ENCODE results near the gene ARHGDIA.

Gene ARHGDIA

DNA sequence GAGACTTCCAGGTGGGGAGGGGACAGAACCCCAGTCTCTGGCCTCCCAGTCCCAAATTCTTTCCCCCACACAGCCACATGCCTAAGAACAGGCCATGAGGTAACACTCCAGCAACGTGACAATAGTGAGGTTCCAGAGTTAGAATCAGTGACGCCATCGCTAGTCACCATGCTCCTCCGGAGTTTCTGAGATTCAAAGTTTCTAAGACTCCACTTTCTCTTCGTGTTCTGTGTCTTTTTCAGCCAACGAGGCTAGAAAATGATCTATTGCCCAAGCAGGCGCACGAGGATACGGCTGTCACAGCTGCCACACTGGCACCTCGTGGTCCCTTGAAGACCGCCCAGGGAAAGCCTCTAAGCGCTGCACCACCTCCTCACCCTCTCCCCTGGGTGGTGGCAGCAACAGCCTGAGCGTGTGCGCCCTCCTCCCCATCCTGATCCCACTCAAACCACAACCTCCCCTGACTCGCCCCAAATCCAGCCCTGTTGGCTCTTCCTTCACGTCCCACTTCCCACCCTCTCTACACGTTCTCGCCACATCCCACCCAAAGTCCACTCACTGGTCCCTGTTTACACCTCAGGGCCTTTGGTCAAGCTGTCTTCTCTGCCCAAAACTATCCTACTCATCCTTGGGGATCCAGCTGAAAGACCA, 39.1 kb downstream of the ARHGDIA start:
- TF ChIP-seq, protein P1, sequence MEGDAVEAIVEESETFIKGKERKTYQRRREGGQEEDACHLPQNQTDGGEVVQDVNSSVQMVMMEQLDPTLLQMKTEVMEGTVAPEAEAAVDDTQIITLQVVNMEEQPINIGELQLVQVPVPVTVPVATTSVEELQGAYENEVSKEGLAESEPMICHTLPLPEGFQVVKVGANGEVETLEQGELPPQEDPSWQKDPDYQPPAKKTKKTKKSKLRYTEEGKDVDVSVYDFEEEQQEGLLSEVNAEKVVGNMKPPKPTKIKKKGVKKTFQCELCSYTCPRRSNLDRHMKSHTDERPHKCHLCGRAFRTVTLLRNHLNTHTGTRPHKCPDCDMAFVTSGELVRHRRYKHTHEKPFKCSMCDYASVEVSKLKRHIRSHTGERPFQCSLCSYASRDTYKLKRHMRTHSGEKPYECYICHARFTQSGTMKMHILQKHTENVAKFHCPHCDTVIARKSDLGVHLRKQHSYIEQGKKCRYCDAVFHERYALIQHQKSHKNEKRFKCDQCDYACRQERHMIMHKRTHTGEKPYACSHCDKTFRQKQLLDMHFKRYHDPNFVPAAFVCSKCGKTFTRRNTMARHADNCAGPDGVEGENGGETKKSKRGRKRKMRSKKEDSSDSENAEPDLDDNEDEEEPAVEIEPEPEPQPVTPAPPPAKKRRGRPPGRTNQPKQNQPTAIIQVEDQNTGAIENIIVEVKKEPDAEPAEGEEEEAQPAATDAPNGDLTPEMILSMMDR (IDR thresholded peaks at IDR 0.05; ENCODE audit: low read depth, low read length, missing control alignments), result no peak
- H3K4me3 ChIP-seq (ENCODE audit: low read depth, low read length), result peak overlapping the region; percentile 85
- no peak for DNase-seq (ENCODE audit: low read depth)

DNA sequence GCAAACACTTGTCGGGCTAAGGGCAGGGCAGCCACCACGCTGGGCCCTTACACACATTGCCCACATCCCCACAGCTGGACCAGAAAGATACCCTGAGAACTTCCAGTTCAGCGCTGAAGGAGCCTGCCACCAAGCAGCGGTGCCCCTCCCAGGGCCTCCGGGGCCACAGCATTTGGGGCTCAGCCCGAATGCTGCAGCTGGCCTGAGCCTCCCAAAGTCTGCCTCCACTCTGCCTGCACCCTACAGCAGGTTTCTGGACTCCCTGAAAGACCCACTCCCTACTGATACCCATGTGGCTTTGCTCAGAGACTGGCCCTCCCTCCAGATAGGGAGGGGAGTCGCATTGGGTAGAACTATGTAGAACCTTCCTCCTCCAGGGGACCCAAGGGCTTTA, 39.6 kb downstream of the ARHGDIA start:
- DNase-seq (ENCODE audit: low read depth), result no peak
- TF ChIP-seq, protein P1 (IDR thresholded peaks at IDR 0.05; ENCODE audit: low read depth, low read length, missing control alignments), result no peak
- H3K4me3 ChIP-seq (ENCODE audit: low read depth, low read length), result peak overlapping the region; percentile 85

DNA sequence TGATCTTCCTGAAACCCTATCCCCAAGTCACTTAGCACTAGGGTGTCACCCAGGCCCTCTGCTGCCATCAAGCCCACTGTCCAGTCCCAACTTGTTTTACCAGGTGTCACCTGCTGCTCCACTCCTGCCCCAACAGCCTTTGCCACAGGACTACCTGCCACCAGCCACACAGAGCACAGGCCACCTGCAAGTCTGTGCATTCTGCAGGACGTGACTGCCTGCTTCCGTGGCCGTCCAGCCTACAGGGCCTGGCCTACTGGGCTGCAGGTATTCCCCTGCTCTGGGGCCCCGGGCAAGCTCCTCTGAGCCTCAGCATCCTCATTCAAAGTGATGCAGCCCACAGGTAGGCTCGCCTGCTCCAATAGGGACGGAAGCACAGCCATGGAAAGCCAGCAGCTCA, 41.3 kb downstream of the ARHGDIA start:
- TF ChIP-seq, protein P1 (IDR thresholded peaks at IDR 0.05; ENCODE audit: low read depth, low read length, missing control alignments), result no peak
- no peak for DNase-seq (ENCODE audit: low read depth)

DNA sequence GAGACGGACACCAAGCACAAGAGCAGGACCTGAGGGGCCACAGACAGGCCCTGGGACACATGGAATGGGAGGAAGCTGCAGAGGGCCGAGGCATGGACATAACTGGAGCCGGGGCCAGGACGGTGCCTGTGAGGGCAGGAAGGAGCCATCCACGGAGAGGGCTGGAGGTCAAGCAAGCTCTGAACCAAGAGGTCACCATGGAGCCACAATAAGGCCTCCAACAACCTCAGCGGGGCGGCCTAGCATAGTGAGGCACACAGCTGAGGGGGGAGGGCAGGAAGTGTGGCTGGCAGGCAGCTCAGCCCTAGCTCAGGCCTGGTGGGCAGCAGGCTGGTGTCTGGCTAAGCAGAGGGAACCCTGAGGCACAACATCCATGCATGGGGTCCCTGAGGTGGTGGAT, 42.5 kb downstream of the ARHGDIA start:
- no peak overlapping the region for H3K4me3 ChIP-seq (ENCODE audit: low read depth, low read length)
- TF ChIP-seq, protein P1 (IDR thresholded peaks at IDR 0.05; ENCODE audit: low read depth, low read length, missing control alignments), result no peak
- no peak for DNase-seq (ENCODE audit: low read depth)

More for the DNA sequence above, 41.3 kb downstream of the ARHGDIA start:
- no peak overlapping the region for H3K4me3 ChIP-seq (ENCODE audit: low read depth, low read length)

DNA sequence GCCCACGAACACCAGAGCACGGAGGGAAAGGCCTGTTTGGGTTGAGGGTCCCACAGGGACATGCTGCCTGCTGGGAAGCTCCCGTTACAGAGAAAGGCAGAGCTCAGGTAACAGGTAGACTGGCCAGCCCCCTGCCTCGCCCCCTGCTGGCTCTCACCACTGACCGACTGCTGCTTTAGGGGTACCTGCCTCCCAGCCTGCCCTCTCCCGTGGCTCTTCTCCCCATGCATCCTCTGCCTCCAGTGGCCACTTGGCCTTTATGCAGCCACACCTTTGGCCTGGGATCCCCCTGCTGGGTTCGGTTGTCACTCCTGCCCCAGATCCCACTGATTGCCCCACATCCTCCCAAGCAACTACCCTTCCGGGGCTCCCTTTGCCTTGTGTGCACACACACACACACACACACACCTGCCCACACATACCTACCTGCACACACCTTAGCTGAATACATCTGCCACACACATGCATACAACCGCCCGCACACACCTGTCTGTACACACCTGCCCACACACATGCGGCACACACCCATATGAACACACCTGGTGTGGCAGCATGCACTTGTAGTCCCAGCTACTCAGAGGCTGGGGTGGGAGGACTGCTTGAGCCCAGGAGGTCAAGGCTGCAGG, 45.2 kb downstream of the ARHGDIA start:
- no peak for DNase-seq (ENCODE audit: low read depth)
- H3K4me3 ChIP-seq (ENCODE audit: low read depth, low read length), result no peak overlapping the region
- TF ChIP-seq, protein P1 (IDR thresholded peaks at IDR 0.05; ENCODE audit: low read depth, low read length, missing control alignments), result peak; percentile 6

DNA sequence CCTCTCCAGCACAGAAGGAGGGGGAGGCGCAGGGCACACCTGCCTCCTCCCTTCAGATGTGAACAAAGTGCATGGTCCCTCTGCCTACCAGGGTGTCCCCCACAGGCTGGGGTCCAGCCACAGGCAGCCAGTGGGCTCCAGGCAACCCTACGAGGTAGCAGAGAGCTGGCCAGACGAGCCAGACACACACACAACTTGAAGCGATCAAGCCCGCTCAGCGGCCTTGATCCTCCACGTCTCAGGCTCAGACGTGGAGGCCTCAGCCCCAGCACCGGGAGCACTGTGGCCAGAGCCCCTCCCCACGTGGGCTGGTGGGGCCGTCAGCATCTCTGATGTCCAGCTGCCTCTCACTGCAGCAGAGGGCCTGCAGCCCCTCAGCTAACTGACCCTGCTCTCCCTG, 46.5 kb downstream of the ARHGDIA start:
- no peak for DNase-seq (ENCODE audit: low read depth)
- no peak overlapping the region for H3K4me3 ChIP-seq (ENCODE audit: low read depth, low read length)
- TF ChIP-seq, protein P1 (IDR thresholded peaks at IDR 0.05; ENCODE audit: low read depth, low read length, missing control alignments), result no peak
